Endothelial cell of umbilical vein (primary cell): Measurements from ENCODE around the gene CHD5.

Experiments used
- EZH2 ChIP-seq: IDR thresholded peaks from 2 replicates; pipeline ENCODE4 v1.6.1; 2012; ENCODE audit warnings: borderline replicate concordance, low read depth, mild to moderate bottlenecking, moderate library complexity, low read length, inconsistent platforms; ENCODE audit not compliant: severe bottlenecking
- FOS ChIP-seq: IDR thresholded peaks from 2 replicates; pipeline ENCODE4 v1.6.1; 2011; ENCODE audit warnings: mild to moderate bottlenecking, low read length, moderate library complexity, borderline replicate concordance; ENCODE audit not compliant: insufficient read depth
- GATA2 ChIP-seq: IDR thresholded peaks from 2 replicates; pipeline ENCODE4 v1.7.0; 2011; ENCODE audit warnings: low read depth, mild to moderate bottlenecking, moderate library complexity, mixed read lengths, low read length; ENCODE audit not compliant: insufficient read length, insufficient read depth
- JUN ChIP-seq: IDR thresholded peaks from 2 replicates; pipeline ENCODE4 v1.6.1; 2011; ENCODE audit warnings: borderline replicate concordance, low read depth; ENCODE audit not compliant: insufficient read length, insufficient read depth
- MAX ChIP-seq: IDR thresholded peaks from 2 replicates; pipeline ENCODE4 v1.6.1; 2011; ENCODE audit not compliant: insufficient read depth, insufficient read length
- MYC ChIP-seq: IDR thresholded peaks from one replicate; pipeline ENCODE4 v1.6.1; 2011; ENCODE audit warnings: mild to moderate bottlenecking, low read depth, low read length
- POLR2A ChIP-seq: IDR thresholded peaks from 2 replicates; pipeline ENCODE4 v1.6.1; 2012; ENCODE audit warnings: low read depth, mild to moderate bottlenecking, control low read depth, low read length
- POLR2AphosphoS5 ChIP-seq: IDR thresholded peaks from 2 replicates; pipeline ENCODE4 v1.6.1; 2012; ENCODE audit warnings: low read depth, mild to moderate bottlenecking, control low read depth, low read length, moderate library complexity; ENCODE audit not compliant: insufficient read depth
- TF ChIP-seq, protein P1 (sequence below), 2 donors: IDR thresholded peaks; 1 replicate in 1 of 2; 2 replicates in 1 of 2; pipeline ENCODE4 v1.5.1; 2011; ENCODE audit warnings: low read length in 2 of 2, mild to moderate bottlenecking in 2 of 2, moderate library complexity in 2 of 2, control low read depth in 1 of 2, inconsistent platforms in 1 of 2, low read depth in 1 of 2; ENCODE audit not compliant: insufficient read depth in 1 of 2; ENCODE audit errors: extremely low read depth in 1 of 2

DNA sequence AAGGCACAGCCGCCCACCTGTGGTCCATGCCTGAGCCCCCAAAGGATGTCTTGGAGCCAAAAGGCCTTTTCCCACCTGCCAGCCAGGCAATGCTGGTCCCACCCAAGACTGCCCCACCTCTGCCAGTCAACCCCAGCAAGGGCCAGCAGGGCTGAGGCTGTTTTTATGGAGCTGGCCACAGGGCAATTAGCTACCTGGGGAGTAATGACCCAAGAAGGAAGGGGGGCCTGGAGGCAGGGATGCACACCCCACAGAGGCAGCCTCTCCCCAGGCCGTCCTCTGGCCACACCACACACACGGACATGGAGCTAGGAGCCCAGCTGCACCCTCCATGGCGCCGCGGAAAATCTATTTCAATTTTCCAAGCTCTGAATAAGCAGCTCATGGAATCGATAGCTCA is 27.2 kb downstream of the CHD5 start:
- TF ChIP-seq, protein P1, sequence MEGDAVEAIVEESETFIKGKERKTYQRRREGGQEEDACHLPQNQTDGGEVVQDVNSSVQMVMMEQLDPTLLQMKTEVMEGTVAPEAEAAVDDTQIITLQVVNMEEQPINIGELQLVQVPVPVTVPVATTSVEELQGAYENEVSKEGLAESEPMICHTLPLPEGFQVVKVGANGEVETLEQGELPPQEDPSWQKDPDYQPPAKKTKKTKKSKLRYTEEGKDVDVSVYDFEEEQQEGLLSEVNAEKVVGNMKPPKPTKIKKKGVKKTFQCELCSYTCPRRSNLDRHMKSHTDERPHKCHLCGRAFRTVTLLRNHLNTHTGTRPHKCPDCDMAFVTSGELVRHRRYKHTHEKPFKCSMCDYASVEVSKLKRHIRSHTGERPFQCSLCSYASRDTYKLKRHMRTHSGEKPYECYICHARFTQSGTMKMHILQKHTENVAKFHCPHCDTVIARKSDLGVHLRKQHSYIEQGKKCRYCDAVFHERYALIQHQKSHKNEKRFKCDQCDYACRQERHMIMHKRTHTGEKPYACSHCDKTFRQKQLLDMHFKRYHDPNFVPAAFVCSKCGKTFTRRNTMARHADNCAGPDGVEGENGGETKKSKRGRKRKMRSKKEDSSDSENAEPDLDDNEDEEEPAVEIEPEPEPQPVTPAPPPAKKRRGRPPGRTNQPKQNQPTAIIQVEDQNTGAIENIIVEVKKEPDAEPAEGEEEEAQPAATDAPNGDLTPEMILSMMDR (IDR thresholded peaks at IDR 0.05; ENCODE audit: extremely low read depth in 1 of 2, insufficient read depth in 1 of 2, low read depth in 1 of 2, low read length in 2 of 2), result no peak
- TF ChIP-seq MYC (no peak), EZH2 (no peak), JUN (no peak), POLR2AphosphoS5 (no peak), POLR2A (no peak), FOS (no peak), MAX (no peak), GATA2 (no peak)
